ENCODE results near the gene CERS6.

CERS6 gene

DNA sequence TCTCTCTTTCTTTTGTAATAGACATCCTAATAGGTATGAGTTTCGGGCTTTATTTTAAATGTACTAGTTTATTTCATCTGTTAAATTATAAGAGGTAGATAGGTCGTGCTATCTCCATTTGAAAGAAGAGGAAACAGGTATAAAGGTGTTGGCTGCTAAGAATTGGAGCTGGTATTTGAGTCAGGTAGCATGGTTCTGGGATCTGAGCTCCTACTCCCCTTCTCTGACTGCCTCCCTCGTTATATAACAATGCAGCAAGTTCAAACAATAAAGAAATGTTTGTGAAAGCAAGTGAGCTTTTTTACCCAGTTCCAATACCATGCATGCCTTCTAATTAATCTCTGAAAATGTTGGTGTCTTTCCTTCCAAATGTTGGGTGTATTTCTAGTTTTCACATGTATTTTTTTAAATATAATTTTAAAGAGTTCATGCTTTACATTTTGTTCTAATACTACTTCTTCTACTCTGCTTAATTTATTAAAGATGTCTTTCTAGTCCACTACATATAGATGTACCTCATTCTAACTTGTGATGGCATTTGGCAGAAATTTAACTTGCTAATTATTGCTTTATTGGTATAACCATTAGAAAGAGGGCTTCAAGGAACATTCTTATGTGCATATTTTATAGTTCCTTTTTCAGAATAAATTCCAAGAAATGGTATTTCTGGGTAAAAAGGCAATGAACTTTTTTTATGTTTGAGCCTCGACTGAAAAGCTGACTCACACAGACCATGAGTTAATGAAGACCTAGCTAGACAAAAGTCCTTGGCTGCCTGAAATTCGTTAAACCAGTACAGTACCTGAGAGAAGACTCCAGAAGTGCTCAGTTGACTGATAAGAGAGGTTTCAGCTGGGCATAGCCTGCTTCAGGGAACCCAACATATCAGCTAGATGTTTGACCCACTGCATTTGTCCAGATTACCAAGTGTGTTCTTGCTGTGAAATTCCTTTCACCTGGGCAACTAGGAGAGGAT, 133.5 kb downstream of the CERS6 start:
- TF ChIP-seq, protein P1, sequence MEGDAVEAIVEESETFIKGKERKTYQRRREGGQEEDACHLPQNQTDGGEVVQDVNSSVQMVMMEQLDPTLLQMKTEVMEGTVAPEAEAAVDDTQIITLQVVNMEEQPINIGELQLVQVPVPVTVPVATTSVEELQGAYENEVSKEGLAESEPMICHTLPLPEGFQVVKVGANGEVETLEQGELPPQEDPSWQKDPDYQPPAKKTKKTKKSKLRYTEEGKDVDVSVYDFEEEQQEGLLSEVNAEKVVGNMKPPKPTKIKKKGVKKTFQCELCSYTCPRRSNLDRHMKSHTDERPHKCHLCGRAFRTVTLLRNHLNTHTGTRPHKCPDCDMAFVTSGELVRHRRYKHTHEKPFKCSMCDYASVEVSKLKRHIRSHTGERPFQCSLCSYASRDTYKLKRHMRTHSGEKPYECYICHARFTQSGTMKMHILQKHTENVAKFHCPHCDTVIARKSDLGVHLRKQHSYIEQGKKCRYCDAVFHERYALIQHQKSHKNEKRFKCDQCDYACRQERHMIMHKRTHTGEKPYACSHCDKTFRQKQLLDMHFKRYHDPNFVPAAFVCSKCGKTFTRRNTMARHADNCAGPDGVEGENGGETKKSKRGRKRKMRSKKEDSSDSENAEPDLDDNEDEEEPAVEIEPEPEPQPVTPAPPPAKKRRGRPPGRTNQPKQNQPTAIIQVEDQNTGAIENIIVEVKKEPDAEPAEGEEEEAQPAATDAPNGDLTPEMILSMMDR (IDR thresholded peaks at IDR 0.05; ENCODE audit: low read depth, low read length): no peak
- H3K4me3 ChIP-seq (replicated peaks in 1 of 2; ENCODE audit: low read depth in 2 of 2, low read length in 2 of 2): no peak overlapping the region
- no peak for DNase-seq (ENCODE audit: low read depth in 2 of 2)

DNA sequence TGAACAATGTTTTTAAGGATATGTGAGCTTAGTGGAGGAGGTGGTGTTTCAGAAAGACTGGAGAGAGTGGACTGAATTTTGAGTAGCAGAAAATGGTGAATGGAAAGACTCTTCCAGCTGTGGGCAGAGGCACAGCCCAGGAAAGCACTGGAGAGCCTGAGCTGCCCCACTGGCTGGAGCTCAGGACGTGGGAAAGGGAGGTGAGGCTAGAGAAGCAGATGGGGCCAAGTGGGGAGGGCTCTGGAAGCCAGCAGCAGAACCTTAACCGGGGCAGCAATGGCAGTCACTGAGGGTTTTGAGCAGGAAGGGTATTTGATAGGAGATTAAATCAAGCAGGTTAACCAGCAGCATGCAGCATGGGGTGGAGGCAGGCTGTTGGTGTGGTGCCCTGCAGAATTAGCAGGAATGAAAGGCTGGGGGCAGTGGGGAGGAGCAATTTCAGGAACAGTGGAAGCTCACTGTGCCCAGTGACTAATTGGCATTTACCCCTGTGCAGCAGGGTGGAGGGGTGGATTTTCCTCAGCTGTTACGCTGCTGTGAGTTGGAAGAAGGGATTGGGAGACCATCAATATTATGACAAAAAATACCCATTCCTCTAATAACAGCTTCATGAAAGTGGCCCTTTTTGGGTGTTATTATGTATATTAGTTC, 136.2 kb downstream of the CERS6 start:
- H3K4me3 ChIP-seq (replicated peaks in 1 of 2; ENCODE audit: low read depth in 2 of 2, low read length in 2 of 2): no peak overlapping the region
- DNase-seq (ENCODE audit: low read depth in 2 of 2): no peak
- TF ChIP-seq, protein P1 (IDR thresholded peaks at IDR 0.05; ENCODE audit: low read depth, low read length): no peak

DNA sequence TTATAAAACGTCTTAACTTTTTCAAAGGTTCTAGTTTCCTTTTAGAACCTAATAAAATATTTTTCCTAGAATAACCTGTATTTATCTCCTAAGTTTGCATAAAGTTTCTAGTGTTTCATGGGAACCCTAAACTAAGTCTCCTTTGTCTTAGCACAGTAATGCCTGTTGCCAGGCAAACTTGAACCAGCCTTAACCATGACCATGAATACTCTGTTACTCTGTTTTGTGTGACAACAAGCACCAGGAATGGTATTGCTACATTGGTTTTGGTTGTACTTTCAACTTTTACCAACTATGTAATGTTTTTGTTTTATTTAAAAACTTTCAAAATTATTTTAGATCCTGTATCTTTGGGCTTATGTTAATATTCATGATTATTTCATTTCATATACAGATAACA, 137.6 kb downstream of the CERS6 start:
- no peak for DNase-seq (ENCODE audit: low read depth in 2 of 2)
- no peak overlapping the region for H3K4me3 ChIP-seq (replicated peaks in 1 of 2; ENCODE audit: low read depth in 2 of 2, low read length in 2 of 2)
- TF ChIP-seq, protein P1 (IDR thresholded peaks at IDR 0.05; ENCODE audit: low read depth, low read length): no peak

DNA sequence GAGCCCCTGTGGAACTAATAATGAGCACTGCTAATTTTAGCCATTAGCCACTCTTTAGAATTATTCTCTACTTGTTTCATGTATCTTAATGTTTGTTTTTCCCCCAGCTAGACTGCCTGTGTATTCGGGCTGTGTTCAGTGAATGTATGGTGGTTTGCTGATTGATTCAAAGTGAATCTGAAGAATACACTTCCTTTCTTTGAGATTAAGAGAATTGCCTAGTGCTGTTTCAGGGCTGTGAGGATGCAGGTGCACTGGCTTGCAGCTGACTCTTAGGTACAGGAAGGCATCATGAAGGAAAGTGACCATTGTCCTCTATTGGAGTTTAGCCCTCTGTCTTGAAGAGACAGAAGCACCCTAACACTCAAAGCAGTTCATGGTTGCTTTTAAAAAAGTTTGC, 138.7 kb downstream of the CERS6 start:
- H3K4me3 ChIP-seq (replicated peaks in 1 of 2; ENCODE audit: low read depth in 2 of 2, low read length in 2 of 2): no peak overlapping the region
- TF ChIP-seq, protein P1 (IDR thresholded peaks at IDR 0.05; ENCODE audit: low read depth, low read length): no peak
- no peak for DNase-seq (ENCODE audit: low read depth in 2 of 2)

DNA sequence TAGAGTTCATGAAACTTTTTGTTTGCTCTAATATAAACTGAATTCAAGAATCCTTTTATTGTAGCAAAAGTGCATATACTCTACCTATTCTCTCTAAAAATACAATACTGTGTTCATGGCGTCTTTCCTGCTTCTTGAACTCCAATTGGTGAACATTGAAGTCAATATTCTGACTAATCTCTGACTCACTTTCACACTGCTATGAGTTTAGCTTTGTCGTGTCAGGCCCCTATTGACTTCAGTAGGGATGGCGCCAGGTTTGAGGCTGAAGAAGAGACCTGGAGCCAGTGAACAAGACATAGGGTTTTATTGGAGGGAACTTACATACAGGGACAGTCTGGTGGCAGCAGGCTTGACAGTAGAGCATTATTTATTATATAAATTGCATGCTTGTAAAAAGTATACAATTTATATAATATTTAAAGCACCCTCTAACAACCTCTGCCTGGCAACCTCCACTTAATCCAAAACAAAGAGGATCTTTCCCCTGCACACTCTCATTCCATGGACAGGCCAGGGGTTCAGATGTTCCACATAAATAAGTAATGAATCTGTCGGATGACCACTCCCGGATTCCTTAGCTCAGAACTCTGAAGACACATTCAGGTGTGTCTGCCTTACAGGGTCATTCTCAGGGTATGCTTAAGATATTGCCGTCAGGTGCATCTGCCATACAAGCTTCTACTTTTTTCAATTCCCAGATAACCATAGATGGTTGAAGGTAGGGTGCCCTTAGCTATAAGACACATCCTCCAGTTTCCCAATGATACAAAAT, 141.0 kb downstream of the CERS6 start:
- H3K4me3 ChIP-seq (replicated peaks in 1 of 2; ENCODE audit: low read depth in 2 of 2, low read length in 2 of 2): no peak overlapping the region
- DNase-seq (ENCODE audit: low read depth in 2 of 2): peak in 1 of 2 donors; percentile 52

DNA sequence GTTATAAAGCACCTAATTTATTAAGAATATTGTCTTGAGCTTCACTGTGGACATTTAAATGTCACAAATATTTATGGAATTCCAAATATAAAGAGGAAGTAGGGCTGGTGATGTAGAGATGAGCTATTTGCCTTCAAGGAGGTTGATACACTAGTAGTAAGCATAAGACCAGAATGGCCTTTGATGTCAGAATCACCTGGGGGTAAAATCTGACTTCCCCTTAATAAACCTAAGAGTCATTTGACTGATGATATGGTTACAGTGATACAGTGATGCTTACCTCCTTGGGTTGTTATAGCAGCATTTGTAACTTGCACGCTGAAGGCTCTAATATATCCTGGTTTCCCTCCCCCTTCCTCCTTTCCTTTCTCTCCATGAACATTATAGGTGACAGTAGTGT, 143.7 kb downstream of the CERS6 start:
- TF ChIP-seq, protein P1 (IDR thresholded peaks at IDR 0.05; ENCODE audit: low read depth, low read length): no peak
- DNase-seq (ENCODE audit: low read depth in 2 of 2): no peak
- H3K4me3 ChIP-seq (replicated peaks in 1 of 2; ENCODE audit: low read depth in 2 of 2, low read length in 2 of 2): no peak overlapping the region

More for the DNA sequence above, 141.0 kb downstream of the CERS6 start:
- TF ChIP-seq, protein P1 (IDR thresholded peaks at IDR 0.05; ENCODE audit: low read depth, low read length): no peak

Data from cardiac fibroblast (primary cell).